WTC11 (cell line): ENCODE measurements around the gene FXYD5. TPM values are rescaled to one million over a fixed set of nuclear protein-coding genes. Genes with fewer than 3 reads are reported as not detected.

Source experiments
- ATAC-seq: fragments of 200-7000 bp; cut with Tn5 transposase; 2 replicates; pipeline ENCODE4 v1.10.0; 2021; ENCODE audit warnings: mild to moderate bottlenecking, moderate library complexity
- CTCF ChIA-PET: fragments of 300-600 bp; sonication (Branson Sonifier 250); formaldehyde crosslinking; loops from one replicate; lab custom pipeline; 2021; ENCODE audit warnings: antibody characterized with exemption; lab: Charles Lee
- POLR2A ChIA-PET: fragments of 350-600 bp; sonication (Branson Sonifier 250); formaldehyde crosslinking; loops from one replicate; lab custom pipeline; 2021; ENCODE audit warnings: antibody characterized with exemption; lab: Charles Lee
- DNase-seq: peaks from one replicate; pipeline ENCODE4 v3.0.0; 2021; ENCODE audit warnings: low spot score
- H3K27ac Mint-ChIP-seq: 2 replicates; pipeline ENCODE4 v1.8.0; 2021; ENCODE audit warnings: mixed read lengths
- H3K27me3 Mint-ChIP-seq: 2 replicates; pipeline ENCODE4 v1.8.0; 2021; ENCODE audit warnings: low read depth, mild to moderate bottlenecking, moderate library complexity, mixed read lengths
- H3K36me3 Mint-ChIP-seq: 2 replicates; pipeline ENCODE4 v1.8.0; 2021; ENCODE audit warnings: mixed read lengths
- H3K4me1 Mint-ChIP-seq: 2 replicates; pipeline ENCODE4 v1.8.0; 2022; ENCODE audit warnings: mixed read lengths
- H3K4me3 Mint-ChIP-seq: 2 replicates; pipeline ENCODE4 v1.8.0; 2021; ENCODE audit warnings: mild to moderate bottlenecking, moderate library complexity, mixed read lengths
- H3K9me3 Mint-ChIP-seq: 2 replicates; pipeline ENCODE4 v1.8.0; 2021; ENCODE audit warnings: mixed read lengths
- ATF1 ChIP-seq: sonication (generic); formaldehyde crosslinking; IDR thresholded peaks from 2 replicates; pipeline ENCODE4 v1.8.1; 2023; ENCODE audit warnings: mild to moderate bottlenecking, moderate library complexity, missing genetic modification reagents
- CREM ChIP-seq: sonication (generic); formaldehyde crosslinking; IDR thresholded peaks from 2 replicates; pipeline ENCODE4 v1.8.1; 2022; ENCODE audit warnings: mild to moderate bottlenecking, missing genetic modification reagents, moderate library complexity
- IRF1 ChIP-seq: sonication (generic); formaldehyde crosslinking; IDR thresholded peaks from 2 replicates; pipeline ENCODE4 v1.8.0; 2023; ENCODE audit warnings: missing genetic modification reagents
- JUN ChIP-seq: sonication (generic); formaldehyde crosslinking; IDR thresholded peaks from 2 replicates; pipeline ENCODE4 v1.8.0; 2023; ENCODE audit warnings: mild to moderate bottlenecking, missing genetic modification reagents
- KAT7 ChIP-seq: sonication (generic); formaldehyde crosslinking; IDR thresholded peaks from 2 replicates; pipeline ENCODE4 v1.8.1; 2023; ENCODE audit warnings: missing genetic modification reagents, mild to moderate bottlenecking, borderline replicate concordance
- NFYB ChIP-seq: sonication (generic); formaldehyde crosslinking; conservative IDR thresholded peaks from 2 replicates; pipeline ENCODE4 v1.8.0; 2022; ENCODE audit warnings: low read depth, missing genetic modification reagents
- OVOL2 ChIP-seq: fragments of 250-450 bp; sonication (Bioruptor Pico); IDR thresholded peaks from 2 replicates; pipeline ENCODE4 v1.9.0; 2021; ENCODE audit warnings: mild to moderate bottlenecking, borderline replicate concordance
- PREB ChIP-seq: sonication (generic); formaldehyde crosslinking; IDR thresholded peaks from 2 replicates; pipeline ENCODE4 v1.8.1; 2022; ENCODE audit warnings: mild to moderate bottlenecking, missing genetic modification reagents, moderate library complexity, borderline replicate concordance
- SP1 ChIP-seq: sonication (generic); formaldehyde crosslinking; conservative IDR thresholded peaks from 2 replicates; pipeline ENCODE4 v1.8.1; 2022; ENCODE audit warnings: missing genetic modification reagents
- TEAD4 ChIP-seq: sonication (generic); formaldehyde crosslinking; IDR thresholded peaks from 2 replicates; pipeline ENCODE4 v1.8.0; 2022; ENCODE audit warnings: mild to moderate bottlenecking, missing genetic modification reagents
- ZNF219 ChIP-seq: sonication (generic); formaldehyde crosslinking; IDR thresholded peaks from 2 replicates; pipeline ENCODE4 v1.8.0; 2023; ENCODE audit warnings: missing genetic modification reagents, mild to moderate bottlenecking, borderline replicate concordance
- ZNF317 ChIP-seq: sonication (generic); formaldehyde crosslinking; IDR thresholded peaks from 2 replicates; pipeline ENCODE4 v1.8.1; 2023; ENCODE audit warnings: low read depth, mild to moderate bottlenecking, moderate library complexity, missing genetic modification reagents, borderline replicate concordance
- total RNA-seq: library from RNA; stranded (reverse); gene quantifications from 3 replicates; pipeline ENCODE4 v1.2.3, GENCODE V29; 2021
- TF ChIP-seq, protein P1 (sequence below): fragments of 200-600 bp; IDR thresholded peaks from 2 replicates; pipeline ENCODE4 v1.8.0; 2022; ENCODE audit warnings: antibody characterized with exemption
- TF ChIP-seq, protein P2 (sequence below): sonication (generic); formaldehyde crosslinking; IDR thresholded peaks from 2 replicates; pipeline ENCODE4 v1.8.1; 2023; ENCODE audit warnings: mild to moderate bottlenecking, moderate library complexity, missing genetic modification reagents
- TF ChIP-seq, protein P3 (sequence below): sonication (generic); formaldehyde crosslinking; IDR thresholded peaks from 2 replicates; pipeline ENCODE4 v1.8.1; 2023; ENCODE audit warnings: mild to moderate bottlenecking, missing genetic modification reagents, moderate library complexity
- TF ChIP-seq, protein P4 (sequence below): sonication (generic); formaldehyde crosslinking; IDR thresholded peaks from 2 replicates; pipeline ENCODE4 v1.8.1; 2022; ENCODE audit warnings: missing genetic modification reagents, borderline replicate concordance
- TF ChIP-seq, protein P5 (sequence below): sonication (generic); formaldehyde crosslinking; IDR thresholded peaks from 2 replicates; pipeline ENCODE4 v1.8.1; 2023; ENCODE audit warnings: mild to moderate bottlenecking, missing genetic modification reagents, moderate library complexity
- TF ChIP-seq, protein P6 (sequence below): fragments of 250-450 bp; sonication (Bioruptor Pico); IDR thresholded peaks from 2 replicates; pipeline ENCODE4 v1.9.0; 2021; ENCODE audit warnings: mild to moderate bottlenecking
- TF ChIP-seq, protein P7 (sequence below): fragments of 250-450 bp; sonication (Bioruptor Pico); conservative IDR thresholded peaks from 2 replicates; pipeline ENCODE4 v1.9.0; 2021; ENCODE audit warnings: mild to moderate bottlenecking
- TF ChIP-seq, protein P8 (sequence below): sonication (generic); formaldehyde crosslinking; IDR thresholded peaks from 2 replicates; pipeline ENCODE4 v1.8.1; 2023; ENCODE audit warnings: mild to moderate bottlenecking, missing genetic modification reagents

The FXYD5 gene
- total RNA-seq, 1 experiment from 2014 or later = 114 TPM

DNA sequence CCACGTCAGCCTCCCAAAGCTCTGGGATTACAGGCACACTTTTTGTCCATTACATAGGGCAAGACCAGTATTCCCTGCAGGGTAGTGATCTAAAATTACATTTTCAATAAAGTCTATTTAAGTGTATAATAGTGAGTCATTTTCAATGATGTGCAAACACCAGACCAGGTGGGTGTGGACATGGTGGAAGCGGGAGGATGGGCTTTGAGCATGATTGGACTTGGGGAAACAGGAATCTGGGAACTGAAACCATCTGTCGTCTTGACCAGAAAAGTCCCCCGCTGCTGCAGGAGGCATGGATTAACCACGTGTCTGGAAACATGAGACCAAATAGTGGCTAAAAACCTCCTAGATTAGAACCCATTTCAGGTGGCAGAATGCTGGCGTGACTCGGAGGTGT lies 34.0 kb upstream of the FXYD5 start:
- ChIA-PET CTCF (interaction anchor here (2.1 kb wide), 1 partner anchor 15 kb away, joined by 10 read pairs; the partner anchor contains the start of gene LGI4), POLR2A (no interaction called here)
- H3K27ac Mint-ChIP-seq = no peak overlapping the region
- DNase-seq = no peak
- H3K9me3 Mint-ChIP-seq = no peaks in the 10 kb centered on the region
- no peak for ATAC-seq
- H3K27me3 Mint-ChIP-seq = peaks cover 7% of the 10 kb centered on the region
- H3K36me3 Mint-ChIP-seq = no peaks in the 10 kb centered on the region
- peaks cover 43% of the 10 kb centered on the region for H3K4me1 Mint-ChIP-seq
- H3K4me3 Mint-ChIP-seq = no peak overlapping the region
- TF ChIP-seq, protein P1, sequence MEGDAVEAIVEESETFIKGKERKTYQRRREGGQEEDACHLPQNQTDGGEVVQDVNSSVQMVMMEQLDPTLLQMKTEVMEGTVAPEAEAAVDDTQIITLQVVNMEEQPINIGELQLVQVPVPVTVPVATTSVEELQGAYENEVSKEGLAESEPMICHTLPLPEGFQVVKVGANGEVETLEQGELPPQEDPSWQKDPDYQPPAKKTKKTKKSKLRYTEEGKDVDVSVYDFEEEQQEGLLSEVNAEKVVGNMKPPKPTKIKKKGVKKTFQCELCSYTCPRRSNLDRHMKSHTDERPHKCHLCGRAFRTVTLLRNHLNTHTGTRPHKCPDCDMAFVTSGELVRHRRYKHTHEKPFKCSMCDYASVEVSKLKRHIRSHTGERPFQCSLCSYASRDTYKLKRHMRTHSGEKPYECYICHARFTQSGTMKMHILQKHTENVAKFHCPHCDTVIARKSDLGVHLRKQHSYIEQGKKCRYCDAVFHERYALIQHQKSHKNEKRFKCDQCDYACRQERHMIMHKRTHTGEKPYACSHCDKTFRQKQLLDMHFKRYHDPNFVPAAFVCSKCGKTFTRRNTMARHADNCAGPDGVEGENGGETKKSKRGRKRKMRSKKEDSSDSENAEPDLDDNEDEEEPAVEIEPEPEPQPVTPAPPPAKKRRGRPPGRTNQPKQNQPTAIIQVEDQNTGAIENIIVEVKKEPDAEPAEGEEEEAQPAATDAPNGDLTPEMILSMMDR = no peak
- TF ChIP-seq, protein P2, sequence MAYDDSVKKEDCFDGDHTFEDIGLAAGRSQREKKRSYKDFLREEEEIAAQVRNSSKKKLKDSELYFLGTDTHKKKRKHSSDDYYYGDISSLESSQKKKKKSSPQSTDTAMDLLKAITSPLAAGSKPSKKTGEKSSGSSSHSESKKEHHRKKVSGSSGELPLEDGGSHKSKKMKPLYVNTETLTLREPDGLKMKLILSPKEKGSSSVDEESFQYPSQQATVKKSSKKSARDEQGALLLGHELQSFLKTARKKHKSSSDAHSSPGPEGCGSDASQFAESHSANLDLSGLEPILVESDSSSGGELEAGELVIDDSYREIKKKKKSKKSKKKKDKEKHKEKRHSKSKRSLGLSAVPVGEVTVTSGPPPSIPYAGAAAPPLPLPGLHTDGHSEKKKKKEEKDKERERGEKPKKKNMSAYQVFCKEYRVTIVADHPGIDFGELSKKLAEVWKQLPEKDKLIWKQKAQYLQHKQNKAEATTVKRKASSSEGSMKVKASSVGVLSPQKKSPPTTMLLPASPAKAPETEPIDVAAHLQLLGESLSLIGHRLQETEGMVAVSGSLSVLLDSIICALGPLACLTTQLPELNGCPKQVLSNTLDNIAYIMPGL (CRISPR knock-in tag) = no peak

- ChIA-PET CTCF (interaction anchor here (0.9 to 1.0 kb wide), 2 partner anchors 65 to 105 kb away, joined by 3 read pairs; no protein-coding TSS in a partner anchor), POLR2A (no interaction called here)
- Mint-ChIP-seq H3K4me3 (no peak overlapping the region), H3K4me1 (peaks cover 39% of the 10 kb centered on the region), H3K9me3 (no peaks in the 10 kb centered on the region), H3K36me3 (no peaks in the 10 kb centered on the region), H3K27me3 (peaks cover 4% of the 10 kb centered on the region), H3K27ac (no peak overlapping the region)
- DNase-seq = no peak
- no peak for ATAC-seq
- TF ChIP-seq IRF1 (CRISPR knock-in tag) = no peak
- TF ChIP-seq CREM (CRISPR knock-in tag) = no peak
- TF ChIP-seq PREB (CRISPR knock-in tag) = no peak
- TF ChIP-seq TEAD4 (CRISPR knock-in tag) = no peak
- TF ChIP-seq ZNF317 = no peak
- TF ChIP-seq OVOL2 (CRISPR knock-in tag) = no peak
- TF ChIP-seq ZNF219 (CRISPR knock-in tag) = no peak
- TF ChIP-seq, protein P3, sequence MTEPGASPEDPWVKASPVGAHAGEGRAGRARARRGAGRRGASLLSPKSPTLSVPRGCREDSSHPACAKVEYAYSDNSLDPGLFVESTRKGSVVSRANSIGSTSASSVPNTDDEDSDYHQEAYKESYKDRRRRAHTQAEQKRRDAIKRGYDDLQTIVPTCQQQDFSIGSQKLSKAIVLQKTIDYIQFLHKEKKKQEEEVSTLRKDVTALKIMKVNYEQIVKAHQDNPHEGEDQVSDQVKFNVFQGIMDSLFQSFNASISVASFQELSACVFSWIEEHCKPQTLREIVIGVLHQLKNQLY (CRISPR knock-in tag) = no peak
- TF ChIP-seq, protein P4, sequence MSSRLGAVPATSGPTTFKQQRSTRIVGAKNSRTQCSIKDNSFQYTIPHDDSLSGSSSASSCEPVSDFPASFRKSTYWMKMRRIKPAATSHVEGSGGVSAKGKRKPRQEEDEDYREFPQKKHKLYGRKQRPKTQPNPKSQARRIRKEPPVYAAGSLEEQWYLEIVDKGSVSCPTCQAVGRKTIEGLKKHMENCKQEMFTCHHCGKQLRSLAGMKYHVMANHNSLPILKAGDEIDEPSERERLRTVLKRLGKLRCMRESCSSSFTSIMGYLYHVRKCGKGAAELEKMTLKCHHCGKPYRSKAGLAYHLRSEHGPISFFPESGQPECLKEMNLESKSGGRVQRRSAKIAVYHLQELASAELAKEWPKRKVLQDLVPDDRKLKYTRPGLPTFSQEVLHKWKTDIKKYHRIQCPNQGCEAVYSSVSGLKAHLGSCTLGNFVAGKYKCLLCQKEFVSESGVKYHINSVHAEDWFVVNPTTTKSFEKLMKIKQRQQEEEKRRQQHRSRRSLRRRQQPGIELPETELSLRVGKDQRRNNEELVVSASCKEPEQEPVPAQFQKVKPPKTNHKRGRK (CRISPR knock-in tag) = no peak
- TF ChIP-seq, protein P5, sequence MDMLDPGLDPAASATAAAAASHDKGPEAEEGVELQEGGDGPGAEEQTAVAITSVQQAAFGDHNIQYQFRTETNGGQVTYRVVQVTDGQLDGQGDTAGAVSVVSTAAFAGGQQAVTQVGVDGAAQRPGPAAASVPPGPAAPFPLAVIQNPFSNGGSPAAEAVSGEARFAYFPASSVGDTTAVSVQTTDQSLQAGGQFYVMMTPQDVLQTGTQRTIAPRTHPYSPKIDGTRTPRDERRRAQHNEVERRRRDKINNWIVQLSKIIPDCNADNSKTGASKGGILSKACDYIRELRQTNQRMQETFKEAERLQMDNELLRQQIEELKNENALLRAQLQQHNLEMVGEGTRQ (CRISPR knock-in tag) = no peak
- TF ChIP-seq ATF1 = no peak
- no peak for TF ChIP-seq NFYB
- TF ChIP-seq KAT7 (CRISPR knock-in tag) = no peak
- TF ChIP-seq JUN (CRISPR knock-in tag) = no peak
- TF ChIP-seq, protein P6, sequence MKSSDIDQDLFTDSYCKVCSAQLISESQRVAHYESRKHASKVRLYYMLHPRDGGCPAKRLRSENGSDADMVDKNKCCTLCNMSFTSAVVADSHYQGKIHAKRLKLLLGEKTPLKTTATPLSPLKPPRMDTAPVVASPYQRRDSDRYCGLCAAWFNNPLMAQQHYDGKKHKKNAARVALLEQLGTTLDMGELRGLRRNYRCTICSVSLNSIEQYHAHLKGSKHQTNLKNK (CRISPR knock-in tag) = no peak
- TF ChIP-seq, protein P7, sequence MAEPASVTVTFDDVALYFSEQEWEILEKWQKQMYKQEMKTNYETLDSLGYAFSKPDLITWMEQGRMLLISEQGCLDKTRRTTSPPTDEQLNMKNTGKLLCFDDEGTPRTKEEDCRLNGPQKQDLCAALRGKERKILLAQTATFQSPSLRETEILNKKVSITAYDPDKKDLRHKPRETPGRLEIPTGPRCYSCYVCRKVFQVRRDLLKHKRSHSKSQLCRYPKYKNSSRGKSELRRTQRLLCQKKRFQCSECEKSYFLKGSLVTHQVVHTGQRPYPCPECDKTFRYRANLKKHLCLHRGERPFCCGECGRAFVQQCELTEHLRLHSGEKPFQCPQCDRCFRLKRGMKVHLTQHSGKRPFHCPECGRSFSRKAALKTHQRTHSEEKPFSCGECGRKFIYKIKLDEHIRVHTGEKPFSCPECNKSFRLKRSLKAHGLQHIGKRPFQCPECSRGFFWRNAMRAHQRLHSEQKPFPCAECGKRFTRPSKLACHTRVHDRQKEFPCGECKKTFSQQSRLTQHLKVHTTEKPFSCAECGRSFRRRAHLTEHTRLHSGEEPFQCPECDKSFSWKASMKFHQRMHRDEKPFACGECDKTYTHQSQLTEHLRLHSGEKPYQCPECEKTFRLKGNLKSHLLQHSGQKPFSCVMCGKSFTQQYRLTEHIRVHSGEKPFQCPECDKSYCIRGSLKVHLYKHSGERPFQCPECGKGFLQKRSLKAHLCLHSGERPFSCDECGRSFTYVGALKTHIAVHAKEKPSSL (CRISPR knock-in tag) = no peak
- TF ChIP-seq, protein P8, sequence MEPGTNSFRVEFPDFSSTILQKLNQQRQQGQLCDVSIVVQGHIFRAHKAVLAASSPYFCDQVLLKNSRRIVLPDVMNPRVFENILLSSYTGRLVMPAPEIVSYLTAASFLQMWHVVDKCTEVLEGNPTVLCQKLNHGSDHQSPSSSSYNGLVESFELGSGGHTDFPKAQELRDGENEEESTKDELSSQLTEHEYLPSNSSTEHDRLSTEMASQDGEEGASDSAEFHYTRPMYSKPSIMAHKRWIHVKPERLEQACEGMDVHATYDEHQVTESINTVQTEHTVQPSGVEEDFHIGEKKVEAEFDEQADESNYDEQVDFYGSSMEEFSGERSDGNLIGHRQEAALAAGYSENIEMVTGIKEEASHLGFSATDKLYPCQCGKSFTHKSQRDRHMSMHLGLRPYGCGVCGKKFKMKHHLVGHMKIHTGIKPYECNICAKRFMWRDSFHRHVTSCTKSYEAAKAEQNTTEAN (CRISPR knock-in tag) = no peak
- TF ChIP-seq SP1 (CRISPR knock-in tag) = no peak
Observed at GRCh38 chr19:35120898-35121297, 33.6 kb upstream of the FXYD5 start.
